Osteocyte (in vitro differentiated cells): ENCODE results near the gene DENND2A. TPM values are rescaled to one million over a fixed set of nuclear protein-coding genes. Genes with fewer than 3 reads are reported as not detected.
"Not testable (repeated sequence)": the region's sequence is repeated elsewhere in the genome, so short reads cannot be mapped to it uniquely, and the experiment has no call there.

Experiments used
- DNase-seq: peaks from one replicate; pipeline ENCODE4 v3.0.0; 2021; ENCODE audit warnings: mixed read lengths; ENCODE audit not compliant: unreplicated experiment; ENCODE audit errors: extremely low spot score
- H3K27ac Mint-ChIP-seq: one replicate; pipeline ENCODE4 v1.8.0; 2021; ENCODE audit warnings: mild to moderate bottlenecking, mixed read lengths; ENCODE audit not compliant: unreplicated experiment
- H3K27me3 Mint-ChIP-seq: one replicate; pipeline ENCODE4 v1.8.0; 2021; ENCODE audit warnings: mixed read lengths; ENCODE audit not compliant: unreplicated experiment
- H3K36me3 Mint-ChIP-seq: one replicate; pipeline ENCODE4 v1.8.0; 2021; ENCODE audit warnings: mixed read lengths; ENCODE audit not compliant: unreplicated experiment
- H3K4me1 Mint-ChIP-seq: one replicate; pipeline ENCODE4 v1.8.0; 2021; ENCODE audit warnings: mixed read lengths; ENCODE audit not compliant: unreplicated experiment
- H3K4me3 Mint-ChIP-seq: one replicate; pipeline ENCODE4 v1.8.0; 2021; ENCODE audit warnings: mild to moderate bottlenecking, moderate library complexity, mixed read lengths; ENCODE audit not compliant: unreplicated experiment
- H3K9me3 Mint-ChIP-seq: one replicate; pipeline ENCODE4 v1.8.0; 2021; ENCODE audit warnings: mixed read lengths; ENCODE audit not compliant: unreplicated experiment
- total RNA-seq: library from RNA; stranded (reverse); gene quantifications from 2 replicates; pipeline ENCODE4 v1.2.1, GENCODE V29; 2021
- TF ChIP-seq, protein P1 (sequence below): fragments of 200-600 bp; sonication (generic); IDR thresholded peaks from 2 replicates; pipeline ENCODE4 v1.5.0; 2021; ENCODE audit warnings: antibody characterized with exemption, mild to moderate bottlenecking, moderate library complexity

DENND2A gene
- total RNA-seq, 1 donor from 2014 or later: 53.3 TPM

DNA sequence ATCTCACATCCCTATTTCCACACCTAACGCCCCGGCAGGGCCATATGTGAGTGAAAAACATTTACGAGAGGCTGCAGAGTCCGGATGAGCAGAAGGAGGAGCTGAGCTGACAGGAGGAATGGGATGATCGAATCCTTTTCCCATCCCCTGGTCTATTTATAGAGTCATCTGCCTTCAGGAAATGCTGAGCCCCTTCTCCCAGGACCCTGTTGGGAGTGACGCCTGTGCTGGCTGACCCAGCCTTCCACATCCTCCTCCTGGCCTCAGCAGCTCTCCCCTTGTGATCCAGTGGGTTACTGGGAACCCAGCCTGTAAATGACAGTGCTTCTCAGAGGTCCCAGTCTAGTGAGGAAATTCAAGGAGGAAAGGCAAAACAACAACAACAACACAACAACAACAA, 16.6 kb downstream of the DENND2A start:
- peaks cover 81% of the 10 kb centered on the region for H3K4me1 Mint-ChIP-seq
- no peaks in the 10 kb centered on the region for H3K9me3 Mint-ChIP-seq
- H3K36me3 Mint-ChIP-seq: peaks cover 3% of the 10 kb centered on the region
- DNase-seq: no peak
- H3K27me3 Mint-ChIP-seq: no peaks in the 10 kb centered on the region
- peak overlapping the region; percentile 43 for H3K4me3 Mint-ChIP-seq
- H3K27ac Mint-ChIP-seq: peak overlapping the region; percentile 99
- TF ChIP-seq, protein P1, sequence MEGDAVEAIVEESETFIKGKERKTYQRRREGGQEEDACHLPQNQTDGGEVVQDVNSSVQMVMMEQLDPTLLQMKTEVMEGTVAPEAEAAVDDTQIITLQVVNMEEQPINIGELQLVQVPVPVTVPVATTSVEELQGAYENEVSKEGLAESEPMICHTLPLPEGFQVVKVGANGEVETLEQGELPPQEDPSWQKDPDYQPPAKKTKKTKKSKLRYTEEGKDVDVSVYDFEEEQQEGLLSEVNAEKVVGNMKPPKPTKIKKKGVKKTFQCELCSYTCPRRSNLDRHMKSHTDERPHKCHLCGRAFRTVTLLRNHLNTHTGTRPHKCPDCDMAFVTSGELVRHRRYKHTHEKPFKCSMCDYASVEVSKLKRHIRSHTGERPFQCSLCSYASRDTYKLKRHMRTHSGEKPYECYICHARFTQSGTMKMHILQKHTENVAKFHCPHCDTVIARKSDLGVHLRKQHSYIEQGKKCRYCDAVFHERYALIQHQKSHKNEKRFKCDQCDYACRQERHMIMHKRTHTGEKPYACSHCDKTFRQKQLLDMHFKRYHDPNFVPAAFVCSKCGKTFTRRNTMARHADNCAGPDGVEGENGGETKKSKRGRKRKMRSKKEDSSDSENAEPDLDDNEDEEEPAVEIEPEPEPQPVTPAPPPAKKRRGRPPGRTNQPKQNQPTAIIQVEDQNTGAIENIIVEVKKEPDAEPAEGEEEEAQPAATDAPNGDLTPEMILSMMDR: no peak

DNA sequence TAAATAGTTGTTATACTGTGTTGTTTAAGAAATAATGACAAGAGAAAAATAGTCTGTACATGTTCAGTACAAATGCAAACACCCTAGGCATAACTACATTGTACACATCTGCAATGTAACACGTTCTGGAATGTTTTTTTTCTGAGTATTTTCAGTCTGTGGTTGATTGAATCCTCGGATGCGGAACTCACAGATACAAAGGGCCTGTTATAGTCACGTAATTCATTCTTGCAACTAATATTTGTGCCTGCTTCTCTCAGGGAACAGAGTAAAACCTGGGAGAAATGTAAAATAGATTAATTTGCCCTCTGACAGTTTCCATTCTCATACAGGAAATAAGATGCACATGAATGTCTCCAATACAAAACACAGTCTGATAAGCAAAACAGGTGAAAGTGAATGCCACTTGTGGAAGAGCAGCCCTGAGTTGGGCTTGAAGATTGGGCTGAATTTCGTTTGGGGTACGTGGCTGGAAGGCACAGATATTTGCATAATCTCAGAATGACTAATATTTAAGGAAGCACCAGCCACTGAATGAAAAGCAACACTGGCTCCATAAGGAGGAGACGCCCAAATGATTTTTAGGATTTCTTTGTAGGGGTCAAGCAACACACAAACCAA, 19.1 kb downstream of the DENND2A start:
- Mint-ChIP-seq H3K9me3 (no peaks in the 10 kb centered on the region), H3K27ac (peak overlapping the region; percentile 99), H3K27me3 (no peaks in the 10 kb centered on the region), H3K36me3 (peaks cover 6% of the 10 kb centered on the region), H3K4me1 (peaks cover 73% of the 10 kb centered on the region), H3K4me3 (peak overlapping the region; percentile 42)
- TF ChIP-seq, protein P1: no peak
- DNase-seq: no peak

DNA sequence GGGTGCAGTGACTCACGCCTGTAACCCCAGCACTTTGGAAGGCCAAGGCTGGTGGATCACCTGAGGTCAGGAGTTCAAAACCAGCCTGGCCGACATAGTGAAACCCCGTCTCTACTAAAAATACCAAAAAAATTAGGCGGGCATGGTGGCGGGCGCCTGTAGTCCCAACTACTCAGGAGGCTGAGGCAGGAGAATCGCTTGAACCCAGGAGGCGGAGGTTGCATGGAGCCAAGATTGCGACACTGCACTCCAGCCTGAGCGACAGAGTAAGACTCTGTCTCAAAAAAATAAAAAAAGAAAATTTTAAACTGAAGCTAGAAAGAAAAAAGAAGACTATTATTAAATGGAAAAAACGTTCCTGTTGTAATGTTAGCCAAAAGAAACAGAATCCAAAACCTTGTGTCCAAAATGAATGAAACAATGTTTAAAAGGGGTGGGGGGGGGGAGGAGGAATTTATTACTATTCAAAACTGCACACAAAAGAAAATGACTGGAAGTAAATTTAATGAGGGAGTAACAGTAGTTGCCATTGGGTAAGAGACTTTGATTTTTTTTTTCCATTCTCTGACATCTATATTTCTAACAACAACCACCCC, 20.6 kb downstream of the DENND2A start:
- H3K4me3 Mint-ChIP-seq: not testable (repeated sequence)

DNA sequence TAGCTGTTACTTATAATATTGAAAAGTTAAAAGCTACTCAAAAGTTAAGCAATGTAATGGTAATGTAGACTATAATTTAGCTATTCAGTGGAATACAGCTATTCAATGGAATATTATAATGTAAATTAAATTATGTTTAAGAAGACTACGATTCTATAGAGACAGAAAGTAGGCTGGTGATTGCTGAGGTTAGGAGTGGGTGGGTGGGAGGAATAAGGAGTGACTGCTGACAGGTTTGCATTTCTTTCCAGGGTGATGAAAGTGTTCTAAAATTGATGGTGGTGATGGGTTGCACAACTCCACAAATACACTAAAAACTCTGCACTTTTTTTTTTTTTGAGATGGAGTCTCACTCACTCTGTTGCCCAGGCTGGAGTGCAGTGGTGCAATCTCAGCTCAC, 21.4 kb downstream of the DENND2A start:
- peaks cover 3% of the 10 kb centered on the region for H3K36me3 Mint-ChIP-seq
- H3K27me3 Mint-ChIP-seq: no peaks in the 10 kb centered on the region
- peaks cover 53% of the 10 kb centered on the region for H3K4me1 Mint-ChIP-seq
- H3K9me3 Mint-ChIP-seq: no peaks in the 10 kb centered on the region
- H3K4me3 Mint-ChIP-seq: no peak overlapping the region
- H3K27ac Mint-ChIP-seq: no peak overlapping the region
- DNase-seq: no peak
- TF ChIP-seq, protein P1: no peak

More for the DNA sequence above, 20.6 kb downstream of the DENND2A start:
- not testable (repeated sequence) for H3K36me3 Mint-ChIP-seq, H3K9me3 Mint-ChIP-seq, DNase-seq, H3K27me3 Mint-ChIP-seq
- peaks cover 61% of the 10 kb centered on the region for H3K4me1 Mint-ChIP-seq
- H3K27ac Mint-ChIP-seq: peak overlapping the region; percentile 99

DNA sequence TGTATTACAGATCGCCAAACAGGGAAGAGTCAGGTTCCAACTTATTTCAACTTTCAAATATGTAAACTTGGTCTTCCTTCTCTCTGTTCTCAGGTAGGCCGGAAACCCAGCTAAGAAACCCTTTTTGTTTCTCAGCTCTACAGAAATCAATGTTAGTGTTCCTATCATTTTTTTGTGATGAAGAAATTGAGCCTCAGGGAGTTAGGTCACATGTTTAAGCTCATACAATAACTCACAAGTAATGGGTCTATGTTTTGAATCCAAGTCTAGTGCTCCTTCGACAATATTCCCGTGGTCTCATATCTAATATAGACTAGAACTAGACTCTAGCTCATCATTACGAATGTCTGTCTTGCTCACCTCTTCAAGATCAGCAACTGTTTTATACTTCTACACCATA, 22.3 kb downstream of the DENND2A start:
- H3K4me3 Mint-ChIP-seq: no peak overlapping the region
- H3K27ac Mint-ChIP-seq: peak overlapping the region; percentile 44
- no peaks in the 10 kb centered on the region for H3K27me3 Mint-ChIP-seq
- peaks cover 3% of the 10 kb centered on the region for H3K36me3 Mint-ChIP-seq
- H3K4me1 Mint-ChIP-seq: peaks cover 51% of the 10 kb centered on the region
- H3K9me3 Mint-ChIP-seq: no peaks in the 10 kb centered on the region
- DNase-seq: no peak
- TF ChIP-seq, protein P1: no peak
